COR-L47 (cell line): ENCODE measurements around the gene PRR14L.
"Not testable (repeated sequence)": the region's sequence is repeated elsewhere in the genome, so short reads cannot be mapped to it uniquely, and the experiment has no call there.

Experiments
- DNase-seq: peaks from one replicate; lab custom pipeline; 2025; lab: John Stamatoyannopoulos, UW

Gene PRR14L

DNA sequence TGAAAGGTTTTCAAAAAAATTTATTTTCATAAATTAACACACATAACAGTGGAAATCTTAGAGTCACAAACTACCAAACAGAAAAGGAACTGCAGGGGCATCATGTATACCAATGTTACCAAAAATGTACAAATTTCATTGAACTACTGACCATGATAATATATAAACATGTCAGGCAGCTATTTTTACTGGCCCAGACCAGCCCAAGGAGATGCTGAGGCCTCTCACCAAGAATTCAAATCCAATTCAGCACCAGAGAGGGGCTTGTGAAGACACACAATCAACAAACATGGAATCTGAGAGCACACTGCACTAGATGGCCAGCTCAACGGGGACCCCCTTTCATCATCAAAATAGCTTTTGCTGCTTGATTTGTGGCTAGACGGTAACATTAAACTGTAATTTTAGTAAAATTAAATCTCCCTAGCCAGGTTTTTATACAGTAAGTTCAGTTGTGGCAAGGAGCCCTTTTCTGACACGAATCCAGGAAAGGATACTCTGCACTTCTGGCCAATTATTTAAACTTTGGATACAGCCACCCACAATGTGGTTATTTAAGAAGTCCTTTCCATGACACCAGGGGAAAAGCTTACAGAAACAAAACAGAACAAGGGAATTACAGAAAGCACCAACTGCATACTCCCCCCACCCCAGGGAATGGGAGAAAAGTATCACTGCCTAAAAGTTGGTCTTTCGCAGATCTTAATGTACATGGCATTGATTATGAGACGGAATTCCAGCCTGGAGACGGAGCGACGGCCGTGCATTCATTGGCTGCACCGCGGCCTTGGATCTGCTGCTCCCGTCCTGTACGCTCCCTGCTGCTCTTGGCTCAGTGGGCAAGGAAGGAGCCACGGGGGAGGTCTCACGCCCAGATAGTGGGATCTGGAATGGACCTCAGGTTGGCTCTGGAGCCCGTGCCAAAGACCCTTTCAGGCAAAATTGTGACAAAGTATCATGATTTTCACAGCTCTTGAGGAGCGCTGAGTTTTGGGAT, 68.3 kb downstream of the PRR14L start:
- no peak for DNase-seq

DNA sequence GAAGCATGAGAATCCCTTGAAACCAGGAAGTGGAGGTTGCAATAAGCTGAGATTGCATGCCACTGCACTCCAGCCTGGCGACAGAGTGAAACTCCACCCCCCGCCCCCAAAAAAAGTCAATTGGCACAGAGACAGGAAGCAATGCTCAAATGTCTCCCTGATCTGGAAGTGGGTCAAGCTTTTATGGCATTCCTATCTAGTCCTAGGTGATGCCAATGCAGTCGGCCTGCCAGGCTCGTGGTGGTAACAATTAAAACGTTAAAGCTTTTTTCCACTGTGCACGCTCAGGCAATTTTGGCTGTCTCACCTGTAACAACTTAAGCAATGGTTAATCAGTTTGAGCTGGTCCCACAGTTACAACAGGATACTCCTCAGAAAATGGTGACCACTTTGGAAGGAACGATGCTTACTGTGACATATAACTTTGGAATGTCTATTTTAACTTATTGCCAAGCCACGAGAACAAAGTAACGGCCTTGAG, 69.0 kb downstream of the PRR14L start:
- DNase-seq: no peak

DNA sequence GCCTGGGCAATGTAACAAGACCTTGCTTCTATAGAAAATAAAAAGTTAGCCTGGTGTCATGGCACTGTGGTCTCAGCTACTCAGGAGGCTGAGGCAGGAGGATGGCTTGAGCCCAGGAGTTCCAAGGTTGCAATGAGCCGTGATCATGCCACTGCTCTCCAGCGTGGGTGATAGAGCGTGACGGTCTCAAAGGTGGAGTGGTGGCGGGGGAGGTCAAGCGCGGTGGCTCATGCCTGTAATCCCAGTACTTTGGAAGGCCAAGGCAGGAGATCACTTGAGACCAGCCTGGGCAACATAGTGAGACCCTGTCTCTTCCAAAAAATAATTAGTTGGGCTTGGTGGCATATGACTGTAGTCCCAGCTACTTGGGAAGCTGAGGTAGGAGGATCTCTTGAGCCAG, 71.2 kb downstream of the PRR14L start:
- DNase-seq: no peak

DNA sequence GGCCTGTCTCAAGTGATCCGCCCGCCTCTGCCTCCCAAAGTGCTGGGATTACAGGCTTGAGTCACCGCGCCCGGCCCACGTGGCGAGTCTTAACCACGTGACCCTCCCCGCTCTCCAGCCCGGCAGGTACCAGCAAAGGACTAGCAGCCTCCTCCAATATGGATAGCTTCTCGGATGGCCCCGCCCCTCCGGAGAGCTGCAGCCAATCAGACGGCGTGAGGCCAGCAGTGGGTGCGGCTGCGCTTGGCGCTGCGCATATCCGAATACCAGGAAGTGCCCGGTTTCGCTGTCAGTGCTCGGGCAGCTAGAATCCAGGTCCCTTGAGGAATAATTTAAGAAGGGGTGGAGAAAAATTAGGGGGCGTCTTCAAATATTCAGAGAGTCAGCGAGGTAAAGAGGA, 73.2 kb downstream of the PRR14L start:
- DNase-seq: peak; percentile 92

DNA sequence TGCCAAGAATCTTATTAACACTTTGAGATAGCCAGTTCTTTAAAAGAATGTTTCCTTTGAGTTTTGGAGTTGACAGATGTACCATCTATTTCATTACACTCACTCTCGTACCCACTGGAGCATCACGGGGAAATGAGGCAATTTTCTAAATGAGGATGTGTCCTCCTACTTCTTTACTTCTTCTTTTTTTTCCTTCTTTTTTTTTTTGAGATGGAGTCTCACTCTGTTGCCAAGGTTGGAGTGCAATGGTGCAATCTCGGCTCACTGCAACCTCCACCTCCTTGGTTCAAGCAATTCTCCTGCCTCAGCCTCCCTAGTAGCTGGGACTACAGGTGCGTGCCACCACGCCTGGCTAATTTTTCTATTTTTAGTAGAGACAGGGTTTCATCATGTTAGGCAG, 75.7 kb downstream of the PRR14L start:
- not testable (repeated sequence) for DNase-seq

DNA sequence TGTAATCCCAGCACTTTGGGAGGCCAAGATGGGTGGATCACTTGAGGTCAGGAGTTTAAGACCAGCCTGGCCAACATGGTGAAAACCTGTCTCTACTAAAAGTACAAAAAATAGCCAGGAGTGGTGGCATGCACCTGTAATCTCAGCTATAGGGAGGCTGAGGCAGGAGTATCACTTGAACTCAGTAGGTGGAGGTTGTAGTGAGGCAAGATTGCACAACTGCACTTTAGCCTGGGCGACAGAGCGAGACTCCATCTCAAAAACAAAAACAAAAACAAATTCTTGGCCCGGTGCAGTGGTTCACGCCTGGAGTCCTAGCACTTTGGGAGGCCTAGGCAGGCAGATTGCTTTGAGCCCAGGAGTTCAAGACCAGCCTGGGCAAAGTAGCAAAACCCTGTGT, 81.1 kb downstream of the PRR14L start:
- DNase-seq: not testable (repeated sequence)

DNA sequence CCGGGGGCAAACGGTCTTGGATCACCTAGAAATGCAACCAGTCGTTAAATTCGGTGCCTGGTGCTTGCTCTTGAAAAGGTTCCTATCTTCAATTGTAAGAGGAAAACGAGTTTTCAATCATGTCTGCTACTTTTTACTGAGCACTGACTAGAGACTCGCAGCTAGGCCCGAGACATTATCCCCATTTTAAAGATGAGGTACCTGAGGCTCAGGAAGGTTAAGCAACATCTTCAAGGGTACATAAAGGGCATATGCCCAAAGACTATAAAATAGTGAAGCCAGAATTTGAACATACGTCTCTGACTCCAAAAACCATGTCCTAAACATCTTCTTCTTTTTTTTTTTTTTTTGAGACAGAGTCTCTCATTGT, 87.3 kb downstream of the PRR14L start:
- DNase-seq: no peak

DNA sequence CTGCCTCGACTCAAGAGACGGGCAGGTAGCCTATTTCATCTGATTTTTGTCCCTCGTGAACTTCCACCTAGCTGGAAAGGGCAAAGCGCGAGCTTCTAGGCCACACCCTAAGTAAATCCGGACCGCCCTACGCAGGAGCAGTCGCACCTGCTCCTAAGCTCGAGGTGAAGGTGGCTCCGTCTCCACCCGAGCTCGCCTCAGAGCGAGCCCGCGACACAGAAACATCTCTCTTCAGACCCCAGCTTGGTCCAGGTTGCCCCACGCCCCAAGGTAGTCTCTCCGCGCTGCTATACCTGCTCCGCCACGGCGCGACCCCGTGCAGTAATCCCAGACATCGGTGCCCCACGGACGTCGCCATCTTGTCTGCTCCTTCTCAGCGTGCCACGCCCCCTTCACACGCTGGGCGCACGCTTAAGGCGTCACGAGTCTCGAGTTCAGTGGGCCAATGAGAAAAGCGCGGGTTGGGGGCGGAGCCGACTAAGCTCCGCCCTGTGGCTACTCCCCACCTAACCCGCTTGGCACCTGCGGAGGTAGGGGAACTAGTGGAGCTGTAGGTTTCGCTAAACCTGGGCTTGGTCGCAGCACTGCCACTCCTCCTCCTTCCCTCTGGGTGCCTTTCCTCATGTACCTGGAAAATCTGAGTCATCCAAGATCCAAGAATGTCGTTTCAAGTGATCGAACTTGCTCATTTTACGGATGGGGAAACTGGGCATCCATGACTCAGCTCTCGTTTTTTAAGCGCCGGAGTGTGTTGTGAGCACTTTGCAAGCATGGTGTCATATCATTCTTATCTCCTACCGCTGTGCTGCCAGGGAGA, 87.9 kb downstream of the PRR14L start, which contains the start of gene PISD:
TSS of gene PISD (minus strand) at position 365 of the 817 bp plus-strand sequence. CDS start at position 358, 7 bp downstream.
- peak; percentile 93 for DNase-seq

DNA sequence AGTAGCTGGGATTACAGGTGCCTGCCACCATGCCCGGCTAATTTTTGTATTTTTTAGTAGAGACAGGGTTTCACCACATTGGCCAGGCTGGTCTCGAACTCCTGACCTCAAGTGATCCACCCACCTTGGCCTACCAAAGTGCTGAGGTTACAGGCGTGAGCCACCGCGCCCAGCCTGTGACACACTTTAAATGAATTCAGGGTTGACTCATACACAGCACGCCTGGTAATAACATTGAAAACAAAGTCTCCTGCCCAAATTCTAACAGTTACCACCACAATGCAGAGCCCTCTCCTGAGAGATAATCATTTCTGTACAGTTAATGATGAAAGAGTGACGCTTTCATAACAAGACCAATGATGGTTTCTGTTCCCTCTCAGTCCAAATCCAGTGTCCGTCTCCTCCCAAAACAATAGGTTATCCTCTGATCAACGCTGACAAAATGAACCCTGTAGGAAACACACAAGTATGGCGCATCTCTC, 89.0 kb downstream of the PRR14L start:
- DNase-seq: not testable (repeated sequence)

DNA sequence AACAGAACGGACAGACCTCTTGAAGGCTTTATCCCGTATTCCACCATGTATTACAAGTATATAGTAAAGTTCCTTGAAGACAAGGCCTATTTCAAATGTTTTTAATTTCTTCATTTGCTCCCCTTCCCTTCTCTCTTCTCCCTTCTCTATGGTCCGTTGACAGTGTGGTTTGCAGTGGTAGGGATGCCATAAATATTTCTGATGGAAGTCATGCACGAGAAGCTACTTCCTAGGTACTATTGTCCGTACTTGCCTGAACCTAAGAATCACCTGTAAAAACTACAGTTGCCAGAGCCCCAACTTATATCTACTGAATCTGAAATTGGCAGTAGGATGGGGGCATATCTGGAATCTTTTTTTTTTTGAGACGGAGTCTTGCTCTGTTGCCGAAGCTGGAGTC, 90.7 kb downstream of the PRR14L start:
- DNase-seq: no peak

DNA sequence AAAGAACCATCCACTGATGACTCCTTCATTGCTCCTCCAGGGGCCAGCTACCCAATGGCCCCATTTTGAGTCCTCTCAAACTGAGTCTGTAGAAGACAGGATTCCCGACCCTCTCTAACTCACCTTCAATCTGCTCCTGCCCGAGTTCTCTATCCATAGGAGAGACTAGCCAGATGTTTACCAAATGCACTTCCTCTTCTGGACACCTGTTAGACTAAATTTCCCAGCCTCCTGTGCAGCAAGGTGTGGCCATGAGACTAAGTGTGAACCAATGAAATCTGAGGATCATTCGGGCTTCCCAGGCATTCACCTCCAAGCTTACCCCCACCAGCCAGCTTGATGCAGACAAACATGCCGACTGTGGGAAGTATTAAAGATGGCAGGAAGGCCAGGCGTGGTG, 95.5 kb downstream of the PRR14L start:
- DNase-seq: no peak

DNA sequence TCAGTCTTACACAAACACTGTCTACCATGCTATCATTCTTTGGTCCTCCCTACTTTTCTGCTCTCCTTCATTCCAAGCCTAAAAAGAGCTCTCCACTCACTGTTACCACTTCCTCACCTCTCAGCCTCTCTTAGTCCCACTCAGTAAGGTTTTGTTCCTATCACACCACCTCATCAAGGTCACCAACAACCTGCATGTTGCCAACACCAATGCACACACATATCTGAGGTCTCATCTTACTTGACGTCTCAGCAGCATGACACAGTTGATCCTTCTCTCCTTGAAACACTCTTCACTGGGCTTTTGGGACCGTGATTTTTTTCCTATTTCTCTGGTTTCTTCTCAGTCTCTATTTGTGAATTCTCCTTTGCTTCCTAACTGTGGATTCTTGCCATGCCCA, 96.0 kb downstream of the PRR14L start:
- DNase-seq: no peak

DNA sequence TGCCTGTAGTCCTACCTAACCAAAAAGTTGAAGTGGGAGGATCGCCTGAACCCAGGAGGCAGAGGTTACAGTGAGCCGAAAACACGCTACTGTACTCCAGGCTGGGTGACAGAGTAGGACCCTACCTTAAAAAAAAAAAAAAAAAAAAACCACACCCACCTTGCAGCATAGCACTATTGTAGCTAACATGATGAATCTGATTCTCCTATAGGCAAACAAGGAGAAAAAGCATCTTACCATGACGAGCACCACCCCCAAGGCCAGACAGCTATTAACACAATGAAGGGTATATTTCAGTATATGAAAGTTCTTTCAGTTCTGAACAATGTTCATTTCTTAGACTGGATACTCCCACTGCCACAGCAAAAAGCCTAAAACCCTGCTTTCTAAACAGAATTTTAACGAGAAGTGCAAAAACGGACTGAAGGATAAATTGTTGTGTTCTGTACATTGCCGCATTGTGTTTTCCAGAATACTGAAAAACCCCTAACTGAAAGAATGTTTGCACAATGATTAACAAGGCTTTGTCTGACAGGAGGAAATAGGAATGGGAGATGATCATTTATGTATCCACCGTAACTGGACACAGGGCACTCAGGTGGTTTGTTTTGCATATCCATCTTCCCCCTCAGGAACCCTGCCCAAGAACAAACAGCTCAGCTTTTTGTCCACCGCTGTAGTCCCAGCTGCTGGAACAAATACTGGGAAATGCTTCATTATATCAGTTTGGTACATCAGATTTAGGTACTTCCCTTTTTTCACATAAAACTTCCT, 96.8 kb downstream of the PRR14L start:
- DNase-seq: peak; percentile 16

DNA sequence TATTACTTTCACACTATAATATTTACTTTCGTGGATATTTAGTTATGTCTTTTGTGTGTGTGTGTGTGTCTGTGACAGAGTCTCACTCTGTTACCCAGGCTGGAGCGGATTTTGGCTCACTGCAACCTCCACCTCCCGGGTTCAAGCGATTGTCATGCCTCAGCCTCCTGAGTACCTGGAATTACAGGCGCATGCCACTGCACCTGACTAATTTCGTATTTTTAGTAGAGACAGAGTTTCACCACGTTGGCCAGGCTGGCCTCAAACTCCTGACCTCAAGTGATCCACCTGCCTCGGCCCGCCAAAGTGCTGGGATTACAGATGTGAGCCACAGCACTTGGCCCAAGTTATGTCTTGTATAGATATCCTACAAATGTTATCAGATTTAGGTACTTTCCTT, 97.8 kb downstream of the PRR14L start:
- DNase-seq: no peak

DNA sequence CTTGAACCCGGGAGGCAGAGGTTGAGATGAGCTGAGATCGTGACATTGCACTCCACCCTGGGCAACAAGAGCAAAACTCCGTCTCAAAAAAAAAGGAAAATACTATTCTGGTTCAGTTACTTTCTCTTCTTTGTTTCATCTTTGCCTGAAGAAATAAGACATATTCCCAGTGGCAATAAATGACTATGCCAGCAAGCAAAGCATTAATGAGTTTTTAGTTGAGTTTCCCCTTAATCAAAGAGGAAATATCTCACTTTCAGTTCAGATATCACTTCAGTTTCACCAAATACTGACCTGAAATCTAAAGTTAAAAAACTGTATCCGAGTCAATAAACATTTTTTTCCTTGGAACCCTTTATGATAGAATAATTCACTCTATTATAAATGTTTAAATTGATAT, 98.3 kb downstream of the PRR14L start:
- no peak for DNase-seq

DNA sequence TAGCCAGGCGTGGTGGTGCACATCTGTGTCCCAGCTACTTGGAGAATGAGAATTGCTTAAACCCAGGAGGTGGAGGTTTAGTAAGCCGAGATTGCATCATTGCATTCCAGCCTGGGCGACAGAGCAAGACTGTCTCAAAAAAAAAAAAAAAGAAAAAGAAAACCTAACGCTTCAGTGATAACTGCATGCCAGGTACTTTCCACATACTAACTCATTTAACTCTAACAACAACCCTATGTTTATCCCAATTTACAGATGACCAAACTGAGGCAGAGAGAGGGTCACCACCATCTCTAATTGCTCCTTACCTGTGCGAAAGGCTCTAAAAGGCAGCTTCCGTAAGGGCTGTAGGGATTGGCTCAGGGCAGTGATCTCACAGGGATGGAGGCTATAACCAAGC, 99.5 kb downstream of the PRR14L start:
- DNase-seq: no peak

DNA sequence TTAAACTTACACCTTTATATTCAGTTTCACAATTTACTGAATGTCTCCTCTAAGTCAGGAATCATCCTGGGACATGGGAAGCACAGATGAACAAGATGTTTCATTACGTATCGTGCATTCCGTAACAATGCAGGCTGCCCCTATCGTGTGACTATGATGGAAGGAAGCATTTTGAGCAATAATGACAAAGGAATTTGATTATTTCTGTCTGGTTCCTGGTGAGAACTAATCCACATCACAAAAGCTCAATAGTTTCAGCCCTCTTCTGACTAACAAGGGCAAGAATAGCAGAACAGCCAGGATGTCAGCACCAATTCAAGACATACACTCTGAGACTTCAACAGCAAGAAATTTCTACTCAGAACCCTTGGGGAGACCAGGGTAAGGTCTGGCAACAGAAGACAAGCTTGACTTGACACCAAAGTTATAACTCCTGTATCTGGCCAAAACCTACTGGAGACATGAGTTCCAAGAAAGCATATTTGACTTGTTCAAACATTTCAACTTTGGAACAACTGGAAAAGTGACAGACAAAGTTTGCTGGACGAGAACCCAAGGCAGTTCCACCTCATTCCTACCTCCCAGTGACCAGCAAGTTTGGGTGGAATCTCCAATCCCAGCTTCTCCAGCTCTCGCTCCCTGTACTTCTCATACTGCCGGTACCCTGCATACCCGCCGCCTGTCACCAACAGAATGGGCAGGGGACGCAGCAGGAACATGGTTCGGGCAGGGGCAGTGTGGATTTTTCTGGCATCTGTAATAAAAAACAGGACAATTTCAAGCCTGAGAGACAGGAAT, 102.2 kb downstream of the PRR14L start:
- DNase-seq: no peak

DNA sequence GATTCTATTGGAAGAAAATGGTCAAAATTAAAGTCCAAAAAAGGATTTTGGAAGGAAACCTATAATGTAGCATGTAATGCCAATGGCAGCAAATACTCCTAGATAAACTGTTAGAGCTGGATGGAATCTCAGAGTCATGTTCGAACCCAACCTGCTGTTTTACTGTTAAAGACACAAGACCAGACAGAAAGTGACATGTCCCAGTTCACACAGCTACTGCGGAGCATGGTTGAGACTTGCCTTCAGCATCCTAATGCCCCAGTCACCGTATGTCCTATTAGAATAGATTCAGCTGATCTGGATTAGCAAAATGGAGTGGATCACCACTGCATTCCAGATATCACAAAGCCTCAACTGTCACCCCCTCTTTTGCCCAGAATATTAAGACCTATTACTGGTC, 102.9 kb downstream of the PRR14L start:
- no peak for DNase-seq

DNA sequence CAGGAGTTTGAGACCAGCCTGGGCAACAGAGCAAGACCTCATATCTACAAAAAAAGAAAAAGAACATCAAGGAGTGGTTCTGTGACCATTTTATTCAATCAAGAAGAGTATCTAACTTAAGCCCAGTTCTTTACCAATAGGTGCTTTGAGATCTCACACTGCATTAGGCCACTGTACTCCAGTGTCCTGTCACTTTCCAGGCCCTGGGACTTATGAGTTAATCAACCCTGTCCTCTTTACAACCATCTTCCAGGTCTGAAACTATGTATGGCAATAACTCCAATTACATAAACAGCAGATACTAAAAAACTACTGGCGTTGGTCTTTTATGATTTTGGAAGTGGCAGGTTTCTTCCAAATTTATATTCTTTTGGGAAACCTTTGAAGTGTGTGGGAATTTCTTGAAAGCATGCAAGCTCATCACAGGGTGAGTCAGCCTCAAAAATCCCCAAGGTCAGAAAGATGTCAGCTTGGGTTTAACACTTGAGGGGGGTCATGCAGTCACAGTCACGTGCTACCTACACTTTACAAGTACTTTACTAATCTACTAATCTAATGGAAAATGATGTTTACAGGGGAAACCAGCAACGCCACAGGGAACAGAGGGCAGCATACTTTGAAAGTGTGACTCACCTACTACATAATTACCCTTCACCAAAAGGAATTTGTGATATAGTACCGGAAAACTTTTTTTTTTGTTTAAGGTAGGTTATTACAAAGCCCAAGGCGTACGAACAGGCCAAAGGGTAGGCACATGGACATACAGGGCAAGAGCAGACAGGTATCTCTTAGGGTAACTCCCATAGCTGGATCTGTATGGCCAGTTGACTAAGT, 103.5 kb downstream of the PRR14L start:
- no peak for DNase-seq

DNA sequence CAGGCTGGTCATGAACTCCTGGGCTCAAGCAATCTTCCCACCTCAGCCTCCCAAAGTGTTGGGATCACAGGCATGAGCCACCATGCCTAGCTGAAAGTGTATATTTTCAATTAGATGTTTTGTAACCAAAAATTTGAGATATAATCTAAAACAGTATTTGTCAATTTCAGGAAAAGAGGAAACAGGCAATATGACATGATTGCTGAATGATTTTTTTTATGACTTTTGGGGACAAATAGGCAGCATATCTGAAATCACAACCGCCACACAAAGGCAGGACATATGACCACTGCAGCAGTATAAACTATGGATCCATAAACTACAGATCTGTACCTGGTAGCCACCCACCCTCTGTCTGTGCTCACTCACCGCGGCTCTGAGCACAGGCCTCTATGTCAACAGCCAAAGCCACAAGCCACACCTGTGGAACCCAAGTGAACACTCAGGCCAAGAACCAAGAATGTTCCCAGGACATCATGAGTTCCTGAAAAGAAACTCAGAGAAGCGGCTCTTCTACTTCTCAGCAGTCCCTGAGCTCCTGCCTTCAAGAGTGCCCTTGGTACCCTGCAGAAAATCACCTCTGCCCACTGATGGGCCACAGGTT, 110.4 kb downstream of the PRR14L start:
- DNase-seq: no peak
